Brain pericyte (primary cell): Measurements from ENCODE around the gene KLHDC8B.

Experiments used
- DNase-seq: peaks from one replicate; pipeline ENCODE4 v3.0.0-alpha.2; 2012; ENCODE audit warnings: low read depth, low spot score

Gene KLHDC8B

DNA sequence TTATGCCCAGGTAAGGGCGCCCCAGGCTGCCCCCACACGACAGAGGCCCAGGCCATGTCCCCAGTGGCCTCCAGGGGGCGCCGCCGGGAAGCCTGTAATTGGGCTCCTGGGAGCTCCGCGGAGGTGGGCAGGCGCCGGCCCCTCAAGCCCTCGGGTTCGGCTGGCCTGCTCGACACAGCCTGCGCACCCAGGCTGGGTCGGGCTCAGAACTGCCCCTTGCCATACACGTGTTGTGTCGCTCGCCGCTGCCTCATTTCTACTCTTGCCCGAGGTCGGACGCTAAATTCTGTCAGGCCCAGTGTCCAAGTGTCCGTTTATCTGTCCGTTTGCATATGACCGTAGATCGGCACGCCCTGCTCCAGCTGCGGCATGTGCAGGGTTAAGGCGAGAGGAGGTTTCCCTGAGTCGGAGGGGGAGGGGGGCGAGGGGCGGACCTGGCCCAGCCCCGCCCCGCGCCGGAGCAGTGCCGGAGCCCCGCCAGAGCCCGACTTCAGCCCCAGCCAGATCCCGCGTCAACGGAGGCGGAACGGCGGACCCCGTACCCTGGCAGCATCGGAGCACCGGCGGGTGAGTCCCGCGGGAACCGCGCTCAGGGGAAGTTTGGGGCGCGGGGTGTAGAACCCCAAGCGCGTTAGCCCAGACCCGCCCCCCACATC lies at the start of gene KLHDC8B:
KLHDC8B (plus strand) TSS at position 480 of the 656 bp plus-strand sequence. CDS start 1,172 bp downstream, outside the sequence.
- peak; percentile 70 for DNase-seq

DNA sequence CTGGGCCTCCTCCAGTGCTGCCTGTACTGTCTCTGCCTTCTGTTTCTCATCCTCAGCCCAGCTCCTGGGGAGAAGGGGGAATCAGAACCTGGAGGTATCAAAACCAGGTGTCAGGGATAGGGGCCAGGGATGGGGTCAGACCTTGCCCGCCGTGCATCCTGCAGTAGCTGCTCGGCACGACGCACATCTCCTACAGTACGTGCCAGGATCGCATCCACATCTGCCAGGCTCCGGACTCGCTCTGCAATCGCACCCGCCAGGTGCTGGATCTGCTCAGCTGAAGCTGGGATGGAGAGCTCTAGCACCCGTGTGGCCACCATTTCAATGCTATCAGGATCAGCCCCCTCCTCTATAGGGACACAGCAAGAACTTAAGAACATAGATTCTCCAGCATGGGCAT lies 49.4 kb upstream of the KLHDC8B start:
- no peak for DNase-seq

- no peak for DNase-seq
Measured at GRCh38 chr3:49122451-49122850, 48.9 kb upstream of the KLHDC8B start.

GRCh38 chr3:49122886-49123545 lies 48.4 kb upstream of the KLHDC8B start:
- no peak for DNase-seq

DNA sequence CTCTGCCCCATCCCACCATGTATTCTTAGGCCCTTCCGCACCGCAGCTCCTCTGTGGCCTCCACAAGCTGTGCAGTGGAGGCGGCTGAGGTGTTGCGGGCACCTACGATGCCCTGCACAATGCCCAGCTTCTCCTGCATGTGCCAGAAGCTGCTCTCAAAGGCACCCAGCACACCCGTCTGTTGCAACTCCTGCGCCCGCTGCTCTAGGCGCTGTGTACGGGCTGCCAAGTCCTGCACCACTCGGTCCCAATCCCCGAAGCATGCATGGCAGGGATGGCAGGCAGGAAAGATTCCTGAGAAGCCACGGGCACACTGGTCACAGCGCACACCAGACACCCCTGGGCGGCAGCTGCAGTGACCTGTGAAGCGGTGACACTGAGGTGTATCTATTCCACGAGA lies 47.7 kb upstream of the KLHDC8B start:
- DNase-seq: no peak

- no peak for DNase-seq
Measured at GRCh38 chr3:49124203-49124602, 47.2 kb upstream of the KLHDC8B start.

- DNase-seq: no peak
Measured at GRCh38 chr3:49124991-49125670, 46.3 kb upstream of the KLHDC8B start.

GRCh38 chr3:49131040-49131439 lies 40.4 kb upstream of the KLHDC8B start:
- DNase-seq: no peak

GRCh38 chr3:49131576-49131975 lies 39.8 kb upstream of the KLHDC8B start:
- DNase-seq: no peak

- no peak for DNase-seq
Measured at GRCh38 chr3:49132073-49132436, 39.3 kb upstream of the KLHDC8B start.

DNA sequence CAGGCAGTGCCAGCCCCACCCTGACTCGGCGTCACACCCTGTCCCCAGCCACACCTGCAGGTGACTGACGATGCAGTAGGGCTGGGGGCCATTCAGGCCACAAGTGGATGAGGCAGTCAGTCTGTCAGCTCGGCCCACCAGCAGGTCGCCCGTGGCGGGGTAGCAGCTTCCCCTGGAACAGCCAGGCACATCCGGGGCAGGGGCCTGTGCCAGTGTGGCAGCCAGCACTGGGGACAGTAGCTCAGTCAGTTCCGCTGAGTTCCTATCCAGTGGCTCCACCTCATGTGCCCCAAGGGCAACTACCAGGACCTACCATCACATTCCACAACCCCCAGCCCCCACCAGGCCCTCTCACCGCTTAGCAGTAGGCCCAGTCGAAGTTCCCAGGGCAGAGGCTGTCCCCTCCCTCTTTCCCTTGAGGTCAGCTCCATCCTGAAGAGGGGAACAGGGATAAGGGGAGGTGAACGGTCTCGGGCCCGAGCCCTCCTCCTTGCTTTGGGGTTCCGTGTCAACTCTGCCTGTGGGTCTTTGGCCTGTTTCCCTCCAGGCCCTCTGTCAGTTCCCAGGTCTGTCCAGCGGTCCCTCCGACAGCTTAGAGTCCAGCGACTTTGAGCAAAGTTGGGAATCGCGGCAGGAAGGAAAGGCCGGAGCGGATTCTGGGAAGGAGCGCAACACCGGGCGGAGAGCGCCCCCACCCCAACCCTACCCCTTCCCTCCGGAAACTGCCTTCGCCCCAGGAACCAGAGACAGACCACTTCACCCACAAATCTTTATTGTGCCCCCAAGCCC lies 38.8 kb upstream of the KLHDC8B start, which contains the start of gene LAMB2:
LAMB2 (minus strand) TSS at position 614 of the 789 bp plus-strand sequence; CDS start at position 431, 183 bp downstream.
- DNase-seq: no peak

DNA sequence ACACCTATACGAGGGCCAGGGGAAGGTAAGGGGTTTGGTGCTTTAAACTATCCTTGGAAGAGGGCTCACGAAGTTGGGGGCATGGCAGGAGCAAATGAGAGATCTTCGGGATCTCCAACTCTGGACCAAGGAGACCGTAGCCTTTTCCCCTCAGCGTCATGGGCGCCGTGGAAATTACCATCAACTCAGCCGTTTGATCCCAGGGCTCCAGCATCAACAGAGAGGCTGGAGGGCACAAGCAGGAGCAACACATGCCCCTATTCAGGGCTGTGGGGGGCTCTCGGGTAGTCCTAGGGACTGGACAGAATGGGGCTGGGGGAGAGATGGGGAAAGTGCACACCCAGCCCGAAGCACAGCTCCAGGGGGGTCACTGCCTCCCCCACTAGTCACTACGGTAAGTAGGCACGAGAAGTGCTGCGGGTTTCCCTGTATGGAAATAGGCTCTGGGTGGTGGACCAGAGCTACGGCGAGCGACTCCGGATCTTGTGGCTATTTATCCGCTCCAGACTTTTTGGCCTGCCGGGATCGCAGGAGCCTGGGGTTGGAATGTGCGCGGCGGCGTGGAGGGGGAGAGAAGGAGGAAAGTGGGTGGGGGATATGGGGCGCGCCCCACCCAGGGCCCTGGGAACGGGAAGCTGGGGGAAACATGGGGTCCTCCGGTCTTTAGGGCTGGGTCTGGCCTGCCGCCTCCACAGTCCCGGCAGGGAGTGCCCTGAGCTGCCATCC lies 38.0 kb upstream of the KLHDC8B start:
- peak; percentile 70 for DNase-seq

GRCh38 chr3:49134471-49135265 lies 36.7 kb upstream of the KLHDC8B start:
- no peak for DNase-seq

GRCh38 chr3:49135499-49135898 lies 35.9 kb upstream of the KLHDC8B start:
- no peak for DNase-seq

DNA sequence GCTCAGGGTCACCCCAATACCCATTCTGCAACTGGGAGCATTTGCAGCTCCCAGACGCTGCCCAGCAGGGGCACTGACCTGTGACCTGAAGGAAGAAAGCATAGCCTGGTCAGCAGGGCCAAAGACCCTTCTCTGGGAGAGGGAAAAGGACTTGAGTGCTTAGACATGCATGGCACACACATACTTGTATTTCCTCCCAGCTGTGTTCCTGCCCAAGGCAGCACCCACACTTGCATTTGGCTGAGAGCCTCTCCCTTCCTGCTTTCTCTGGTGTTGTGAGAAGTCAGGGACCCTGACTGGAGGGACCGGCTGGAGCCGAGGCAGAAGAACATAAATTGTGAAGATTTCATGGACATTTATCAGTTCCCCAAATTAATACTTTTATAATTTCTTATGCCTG lies 31.3 kb upstream of the KLHDC8B start:
- DNase-seq: no peak

- DNase-seq: no peak
Measured at GRCh38 chr3:49148159-49148558, 23.2 kb upstream of the KLHDC8B start.

- no peak for DNase-seq
Measured at GRCh38 chr3:49151610-49152009, 19.8 kb upstream of the KLHDC8B start.

- no peak for DNase-seq
Measured at GRCh38 chr3:49153349-49153912, 18.0 kb upstream of the KLHDC8B start.

DNA sequence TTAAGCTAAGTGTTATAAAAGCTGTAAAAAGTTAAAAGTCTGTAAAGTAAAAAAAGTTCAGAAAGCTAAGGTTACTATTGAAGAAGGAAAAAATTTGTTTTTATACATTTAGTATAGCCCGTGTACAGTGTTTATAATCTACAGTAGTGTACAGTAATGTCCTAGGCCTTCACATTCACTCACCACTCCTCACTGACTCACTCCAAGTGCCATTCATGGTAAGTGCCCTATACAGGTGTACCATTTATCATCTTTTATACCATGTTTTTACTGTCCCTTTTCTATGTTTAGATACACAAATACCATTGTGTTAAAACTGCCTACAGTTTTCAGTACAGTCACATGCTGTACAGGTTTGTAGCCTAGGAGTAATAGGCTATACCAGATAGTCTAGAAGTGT lies 14.1 kb upstream of the KLHDC8B start:
- DNase-seq: no peak

- DNase-seq: no peak
Measured at GRCh38 chr3:49158103-49158709, 13.2 kb upstream of the KLHDC8B start.
